Fibroblast of pulmonary artery (primary cell): Measurements from ENCODE around the gene NKAIN1.

Experiments used
- DNase-seq: peaks from one replicate; pipeline ENCODE4 v3.0.0-alpha.2; 2010; ENCODE audit warnings: low read depth
- H3K4me3 ChIP-seq: replicated peaks from 2 replicates; pipeline ENCODE4 v1.5.1; 2011; ENCODE audit warnings: low read depth, mild to moderate bottlenecking, control low read depth, low read length, moderate library complexity
- TF ChIP-seq, protein P1 (sequence below): IDR thresholded peaks from 2 replicates; pipeline ENCODE4 v1.5.1; 2011; ENCODE audit warnings: mild to moderate bottlenecking, control low read depth, low read length, inconsistent platforms; ENCODE audit errors: missing control alignments

The NKAIN1 gene

DNA sequence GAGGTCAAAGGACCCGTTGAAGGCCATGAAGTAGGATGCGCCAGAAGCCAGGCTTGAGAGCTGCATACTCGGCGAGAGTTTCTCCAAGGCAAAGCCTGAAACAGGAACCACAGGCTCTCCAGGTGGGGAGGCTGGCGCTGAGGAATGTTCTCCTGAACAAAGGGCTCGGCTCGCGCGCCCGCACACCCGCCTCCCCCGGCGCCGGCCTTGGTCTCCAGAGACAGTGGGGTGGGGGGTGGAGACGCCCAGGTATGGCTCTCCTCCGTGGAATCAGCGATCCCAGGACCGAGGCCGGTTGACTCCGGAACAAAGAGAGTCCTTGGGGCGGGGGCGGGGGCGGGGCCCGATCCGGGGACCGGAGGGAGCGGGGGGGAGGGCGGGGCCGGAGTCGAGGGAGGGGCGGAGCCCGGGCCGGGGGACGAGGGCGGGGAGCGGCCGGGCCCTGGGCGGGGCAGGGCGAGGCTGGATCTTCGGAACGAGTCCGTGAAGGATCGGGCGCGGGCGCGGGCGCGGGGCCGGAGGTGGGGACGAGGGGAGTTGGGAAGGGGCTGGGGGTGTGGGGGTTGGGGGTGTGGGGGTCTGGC lies 85.0 kb downstream of the NKAIN1 start:
- DNase-seq: peak; percentile 71
- TF ChIP-seq, protein P1, sequence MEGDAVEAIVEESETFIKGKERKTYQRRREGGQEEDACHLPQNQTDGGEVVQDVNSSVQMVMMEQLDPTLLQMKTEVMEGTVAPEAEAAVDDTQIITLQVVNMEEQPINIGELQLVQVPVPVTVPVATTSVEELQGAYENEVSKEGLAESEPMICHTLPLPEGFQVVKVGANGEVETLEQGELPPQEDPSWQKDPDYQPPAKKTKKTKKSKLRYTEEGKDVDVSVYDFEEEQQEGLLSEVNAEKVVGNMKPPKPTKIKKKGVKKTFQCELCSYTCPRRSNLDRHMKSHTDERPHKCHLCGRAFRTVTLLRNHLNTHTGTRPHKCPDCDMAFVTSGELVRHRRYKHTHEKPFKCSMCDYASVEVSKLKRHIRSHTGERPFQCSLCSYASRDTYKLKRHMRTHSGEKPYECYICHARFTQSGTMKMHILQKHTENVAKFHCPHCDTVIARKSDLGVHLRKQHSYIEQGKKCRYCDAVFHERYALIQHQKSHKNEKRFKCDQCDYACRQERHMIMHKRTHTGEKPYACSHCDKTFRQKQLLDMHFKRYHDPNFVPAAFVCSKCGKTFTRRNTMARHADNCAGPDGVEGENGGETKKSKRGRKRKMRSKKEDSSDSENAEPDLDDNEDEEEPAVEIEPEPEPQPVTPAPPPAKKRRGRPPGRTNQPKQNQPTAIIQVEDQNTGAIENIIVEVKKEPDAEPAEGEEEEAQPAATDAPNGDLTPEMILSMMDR: no peak
- H3K4me3 ChIP-seq: peak overlapping the region; percentile 65

GRCh38 chr1:31154000-31154631 lies 85.6 kb downstream of the NKAIN1 start:
- DNase-seq: peak; percentile 9
- peak overlapping the region; percentile 52 for H3K4me3 ChIP-seq
- TF ChIP-seq, protein P1: no peak

GRCh38 chr1:31153423-31153822 lies 86.3 kb downstream of the NKAIN1 start:
- H3K4me3 ChIP-seq: no peak overlapping the region
- TF ChIP-seq, protein P1: no peak
- DNase-seq: peak; percentile 8

- TF ChIP-seq, protein P1: no peak
- DNase-seq: peak; percentile 94
- H3K4me3 ChIP-seq: no peak overlapping the region
These were observed 87.4 kb downstream of the NKAIN1 start for GRCh38 chr1:31152181-31152795.

- no peak for DNase-seq
- TF ChIP-seq, protein P1: no peak
- H3K4me3 ChIP-seq: no peak overlapping the region
These were observed 88.3 kb downstream of the NKAIN1 start for GRCh38 chr1:31151402-31151801.

- TF ChIP-seq, protein P1: no peak
- H3K4me3 ChIP-seq: no peak overlapping the region
- DNase-seq: no peak
These were observed 91.3 kb downstream of the NKAIN1 start for GRCh38 chr1:31148409-31148808.
